Measurements from ENCODE around the gene GTF3A. TPM values are rescaled to one million over a fixed set of nuclear protein-coding genes. Genes with fewer than 3 reads are reported as not detected.

The GTF3A gene
- total RNA-seq, 4 donors from 2014 or later, result 50.2 to 145 (median 120) TPM

DNA sequence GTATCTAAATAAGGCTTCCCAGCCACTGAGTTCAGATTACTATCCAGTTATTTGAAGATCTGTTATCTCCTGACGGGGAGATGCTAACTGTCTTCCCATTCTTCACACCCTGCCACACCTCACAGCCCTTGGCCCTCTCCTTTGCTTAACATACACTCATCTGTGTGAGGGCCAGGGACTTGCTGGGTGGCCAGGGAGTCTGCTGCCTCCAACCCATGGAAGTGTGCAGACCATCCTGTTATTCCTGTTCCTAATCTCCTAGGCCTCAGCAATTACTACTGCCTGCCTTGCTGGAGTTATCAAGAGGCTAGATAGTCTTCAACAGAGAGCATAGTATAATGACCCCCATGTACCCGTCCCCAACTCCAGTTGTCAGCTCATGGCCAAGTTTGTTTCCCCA lies 36.2 kb upstream of the GTF3A start:
- Histone ChIP-seq H3K27me3 (no peaks in the 10 kb centered on the region), H3K4me3 (replicated peaks in 1 of 3) (no peak overlapping the region), H3K9me3 (no peaks in the 10 kb centered on the region), H3K36me3 (no peaks in the 10 kb centered on the region), H3K27ac (no peak overlapping the region), H3K4me1 (peaks cover 3 to 4% of the 10 kb centered on the region in 2 donors)
- intact Hi-C loops (cut with DNase I), result no loop called here
- no peak for DNase-seq
- TF ChIP-seq, protein P1, sequence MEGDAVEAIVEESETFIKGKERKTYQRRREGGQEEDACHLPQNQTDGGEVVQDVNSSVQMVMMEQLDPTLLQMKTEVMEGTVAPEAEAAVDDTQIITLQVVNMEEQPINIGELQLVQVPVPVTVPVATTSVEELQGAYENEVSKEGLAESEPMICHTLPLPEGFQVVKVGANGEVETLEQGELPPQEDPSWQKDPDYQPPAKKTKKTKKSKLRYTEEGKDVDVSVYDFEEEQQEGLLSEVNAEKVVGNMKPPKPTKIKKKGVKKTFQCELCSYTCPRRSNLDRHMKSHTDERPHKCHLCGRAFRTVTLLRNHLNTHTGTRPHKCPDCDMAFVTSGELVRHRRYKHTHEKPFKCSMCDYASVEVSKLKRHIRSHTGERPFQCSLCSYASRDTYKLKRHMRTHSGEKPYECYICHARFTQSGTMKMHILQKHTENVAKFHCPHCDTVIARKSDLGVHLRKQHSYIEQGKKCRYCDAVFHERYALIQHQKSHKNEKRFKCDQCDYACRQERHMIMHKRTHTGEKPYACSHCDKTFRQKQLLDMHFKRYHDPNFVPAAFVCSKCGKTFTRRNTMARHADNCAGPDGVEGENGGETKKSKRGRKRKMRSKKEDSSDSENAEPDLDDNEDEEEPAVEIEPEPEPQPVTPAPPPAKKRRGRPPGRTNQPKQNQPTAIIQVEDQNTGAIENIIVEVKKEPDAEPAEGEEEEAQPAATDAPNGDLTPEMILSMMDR (IDR thresholded peaks at IDR 0.05), result no peak
- TF ChIP-seq POLR2A (IDR thresholded peaks at IDR 0.05), result no peak
- WGBS, 2 donors, result 74 to 91% methylated on average over 2 of the region's 2 CpGs

DNA sequence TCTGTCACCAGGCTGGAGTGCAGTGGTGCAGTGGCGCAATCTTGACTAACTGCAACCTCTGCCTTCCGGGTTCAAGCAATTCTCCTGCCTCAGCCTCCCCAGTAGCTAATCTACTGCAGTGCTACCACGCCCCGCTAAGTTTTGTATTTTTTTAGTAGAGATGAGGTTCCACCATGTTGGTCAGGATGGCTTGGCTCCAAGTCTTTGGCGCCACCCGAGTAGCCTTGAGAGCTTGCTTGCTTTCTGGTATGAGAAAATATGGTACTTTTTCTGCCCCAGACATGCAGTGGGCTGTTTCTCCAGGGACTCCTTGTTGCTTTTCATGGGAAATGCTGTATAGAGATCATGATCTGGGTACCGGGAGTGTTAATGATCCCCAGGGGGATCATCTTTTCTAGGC lies 34.5 kb upstream of the GTF3A start:
- Histone ChIP-seq H3K27ac (no peak overlapping the region), H3K36me3 (no peaks in the 10 kb centered on the region), H3K4me1 (peaks cover 3 to 4% of the 10 kb centered on the region in 2 donors), H3K9me3 (no peaks in the 10 kb centered on the region), H3K27me3 (no peaks in the 10 kb centered on the region), H3K4me3 (replicated peaks in 1 of 3) (no peak overlapping the region)
- TF ChIP-seq, protein P1 (IDR thresholded peaks at IDR 0.05), result no peak
- no peak for TF ChIP-seq POLR2A (IDR thresholded peaks at IDR 0.05)
- peak; percentile 62 to 84 for DNase-seq
- intact Hi-C loops (cut with DNase I), result no loop called here
- 39 to 56% methylated on average over 7 of the region's 7 CpGs for WGBS, 2 donors

DNA sequence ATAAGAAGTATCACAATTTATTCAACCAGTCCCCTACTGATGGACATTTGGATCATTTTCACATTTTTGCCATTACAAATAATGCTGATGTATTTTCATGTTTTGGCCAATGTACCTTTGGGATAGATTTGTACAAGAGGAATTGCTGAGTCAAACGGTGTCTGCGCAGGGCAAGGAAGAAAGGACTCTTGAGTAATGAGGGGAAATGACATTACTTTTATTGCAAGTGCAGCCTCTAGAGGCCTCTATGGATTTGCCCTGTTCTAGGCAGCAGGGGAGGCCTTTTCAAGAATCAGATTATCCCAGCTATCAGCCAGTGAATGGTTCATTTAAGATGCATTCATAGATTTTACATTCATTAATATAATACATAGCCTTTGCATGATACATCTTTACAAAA lies 32.9 kb upstream of the GTF3A start:
- 44 to 76% methylated on average over 2 of the region's 2 CpGs for WGBS, 2 donors
- DNase-seq, result no peak
- H3K27me3 ChIP-seq, result no peaks in the 10 kb centered on the region
- no peaks in the 10 kb centered on the region for H3K36me3 ChIP-seq
- intact Hi-C loops (cut with DNase I), result no loop called here
- H3K4me1 ChIP-seq, result peaks cover 3 to 4% of the 10 kb centered on the region in 2 donors
- H3K9me3 ChIP-seq, result no peaks in the 10 kb centered on the region
- TF ChIP-seq, protein P1 (IDR thresholded peaks at IDR 0.05), result no peak
- no peak for TF ChIP-seq POLR2A (IDR thresholded peaks at IDR 0.05)
- H3K27ac ChIP-seq, result no peak overlapping the region
- H3K4me3 ChIP-seq (replicated peaks in 1 of 3), result no peak overlapping the region

DNA sequence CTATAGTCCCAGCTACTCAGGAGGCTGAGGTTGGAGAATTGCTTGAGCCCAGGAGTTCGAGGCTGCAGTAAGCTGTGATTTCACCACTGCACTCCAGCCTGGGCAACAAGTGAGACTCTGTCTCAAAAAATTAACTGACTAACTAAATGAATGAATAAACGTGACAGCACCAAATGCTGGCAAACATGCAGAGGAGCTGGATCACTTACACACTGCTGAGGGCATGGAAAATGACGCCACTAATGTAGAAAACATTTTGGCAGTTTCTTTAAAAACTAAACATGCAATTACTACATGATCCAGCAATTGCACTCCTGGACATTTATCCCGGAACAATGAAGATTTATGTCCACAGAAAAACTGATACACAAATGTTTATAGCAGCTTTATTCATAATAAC lies 31.3 kb upstream of the GTF3A start:
- intact Hi-C loops (cut with DNase I), result no loop called here
- no peaks in the 10 kb centered on the region for H3K27me3 ChIP-seq

DNA sequence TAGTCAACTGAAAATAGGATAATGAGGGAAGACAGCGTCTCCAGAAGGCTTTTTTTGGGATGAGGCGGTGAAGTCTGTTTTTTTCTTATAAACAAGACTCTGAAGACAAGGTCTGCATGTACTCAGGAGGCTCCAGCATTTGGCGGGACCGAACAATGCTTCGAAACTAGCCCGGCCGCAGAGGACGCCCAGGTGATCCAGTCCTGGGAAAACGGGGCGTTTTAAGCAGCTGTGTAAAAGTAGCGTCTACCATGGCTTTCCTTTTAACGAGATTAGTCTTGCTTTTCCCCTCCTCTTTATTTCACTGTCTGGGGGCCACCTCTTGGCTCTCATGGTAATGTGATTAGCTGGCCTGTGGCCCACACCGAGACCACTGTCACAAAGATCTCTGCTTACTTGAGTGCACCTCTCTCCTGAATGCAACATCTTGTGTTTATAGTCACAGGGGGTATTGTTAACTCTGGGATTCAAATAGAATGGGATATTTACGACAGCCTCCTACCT lies 29.4 kb upstream of the GTF3A start:
- H3K4me1 ChIP-seq, result peaks cover 1 to 4% of the 10 kb centered on the region in 2 donors
- TF ChIP-seq, protein P1 (IDR thresholded peaks at IDR 0.05), result no peak
- no peak for TF ChIP-seq POLR2A (IDR thresholded peaks at IDR 0.05)
- 68 to 75% methylated on average over 14 of the region's 14 CpGs for WGBS, 2 donors
- no peaks in the 10 kb centered on the region for H3K9me3 ChIP-seq
- no peaks in the 10 kb centered on the region for H3K27me3 ChIP-seq
- DNase-seq, result no peak
- no peaks in the 10 kb centered on the region for H3K36me3 ChIP-seq
- H3K4me3 ChIP-seq (replicated peaks in 1 of 3), result no peak overlapping the region
- no peak overlapping the region for H3K27ac ChIP-seq
- intact Hi-C loops (cut with DNase I), result no loop called here

More for the DNA sequence above, 31.3 kb upstream of the GTF3A start:
- Histone ChIP-seq H3K36me3 (no peaks in the 10 kb centered on the region), H3K27ac (no peak overlapping the region), H3K9me3 (no peaks in the 10 kb centered on the region), H3K4me1 (peaks cover 3 to 4% of the 10 kb centered on the region in 2 donors), H3K4me3 (replicated peaks in 1 of 3) (no peak overlapping the region)
- TF ChIP-seq POLR2A (IDR thresholded peaks at IDR 0.05), result no peak
- TF ChIP-seq, protein P1 (IDR thresholded peaks at IDR 0.05), result no peak
- 72 to 84% methylated on average over 4 of the region's 4 CpGs for WGBS, 2 donors
- DNase-seq, result no peak
